ENCODE measurements around the gene SRR.

SRR gene

GRCh38 chr17:2371183-2372130, 67.7 kb downstream of the SRR start:
- no peaks in the 10 kb centered on the region for H3K79me2 ChIP-seq (ENCODE audit: insufficient read depth, low read length)
- no peaks in the 10 kb centered on the region for H3K9me2 ChIP-seq (replicated peaks; ENCODE audit: low read depth, low read length)
- no peaks in the 10 kb centered on the region for H4K20me1 ChIP-seq (ENCODE audit: insufficient read depth, low read length, poor library complexity, severe bottlenecking)
- H3F3A ChIP-seq (ENCODE audit: low read depth): no peaks in the 10 kb centered on the region
- H3K4me2 ChIP-seq (ENCODE audit: low read depth, low read length, poor library complexity, severe bottlenecking): no peak overlapping the region
- H3K36me3 ChIP-seq (ENCODE audit: insufficient read depth, low read length): no peaks in the 10 kb centered on the region
- no peaks in the 10 kb centered on the region for H3K9me3 ChIP-seq (ENCODE audit: insufficient read depth, low read depth, low read length)
- no peak overlapping the region for H3K9ac ChIP-seq (ENCODE audit: low read depth, low read length, poor library complexity, severe bottlenecking)
- H3K4me3 ChIP-seq (ENCODE audit: low read length, poor library complexity, severe bottlenecking): no peak overlapping the region
- no peaks in the 10 kb centered on the region for H3K27me3 ChIP-seq (ENCODE audit: insufficient read depth, low read length, poor library complexity, severe bottlenecking)
- H2AFZ ChIP-seq (ENCODE audit: low read length): no peak overlapping the region
- TF ChIP-seq CTCF (conservative IDR thresholded peaks at IDR 0.05; ENCODE audit: low read length): no peak
- no peak for TF ChIP-seq EZH2phosphoT487 (IDR thresholded peaks at IDR 0.05; ENCODE audit: borderline replicate concordance)
- H3K4me1 ChIP-seq (ENCODE audit: insufficient read depth, low read length, poor library complexity, severe bottlenecking): peaks cover 6% of the 10 kb centered on the region

- Histone ChIP-seq H3K4me3 (ENCODE audit: low read length, poor library complexity, severe bottlenecking) (no peak overlapping the region), H3K4me2 (ENCODE audit: low read depth, low read length, poor library complexity, severe bottlenecking) (no peak overlapping the region), H3K9me3 (ENCODE audit: insufficient read depth, low read depth, low read length) (no peaks in the 10 kb centered on the region), H4K20me1 (ENCODE audit: insufficient read depth, low read length, poor library complexity, severe bottlenecking) (no peaks in the 10 kb centered on the region), H3K4me1 (ENCODE audit: insufficient read depth, low read length, poor library complexity, severe bottlenecking) (peaks cover 6% of the 10 kb centered on the region), H3K79me2 (ENCODE audit: insufficient read depth, low read length) (no peaks in the 10 kb centered on the region), H3F3A (ENCODE audit: low read depth) (no peaks in the 10 kb centered on the region), H2AFZ (ENCODE audit: low read length) (no peak overlapping the region), H3K9ac (ENCODE audit: low read depth, low read length, poor library complexity, severe bottlenecking) (no peak overlapping the region), H3K27me3 (ENCODE audit: insufficient read depth, low read length, poor library complexity, severe bottlenecking) (no peaks in the 10 kb centered on the region), H3K36me3 (ENCODE audit: insufficient read depth, low read length) (no peaks in the 10 kb centered on the region), H3K9me2 (replicated peaks; ENCODE audit: low read depth, low read length) (no peaks in the 10 kb centered on the region)
- no peak for TF ChIP-seq EZH2phosphoT487 (IDR thresholded peaks at IDR 0.05; ENCODE audit: borderline replicate concordance)
- no peak for TF ChIP-seq CTCF (conservative IDR thresholded peaks at IDR 0.05; ENCODE audit: low read length)
Measured at GRCh38 chr17:2372180-2372579, 68.4 kb downstream of the SRR start.

GRCh38 chr17:2372681-2373080, 68.9 kb downstream of the SRR start:
- Histone ChIP-seq H3K36me3 (ENCODE audit: insufficient read depth, low read length) (no peaks in the 10 kb centered on the region), H3K79me2 (ENCODE audit: insufficient read depth, low read length) (no peaks in the 10 kb centered on the region), H3K4me3 (ENCODE audit: low read length, poor library complexity, severe bottlenecking) (no peak overlapping the region), H3K4me2 (ENCODE audit: low read depth, low read length, poor library complexity, severe bottlenecking) (no peak overlapping the region), H3K9me3 (ENCODE audit: insufficient read depth, low read depth, low read length) (no peaks in the 10 kb centered on the region), H3K9me2 (replicated peaks; ENCODE audit: low read depth, low read length) (no peaks in the 10 kb centered on the region), H4K20me1 (ENCODE audit: insufficient read depth, low read length, poor library complexity, severe bottlenecking) (no peaks in the 10 kb centered on the region), H2AFZ (ENCODE audit: low read length) (no peak overlapping the region), H3K4me1 (ENCODE audit: insufficient read depth, low read length, poor library complexity, severe bottlenecking) (peaks cover 6% of the 10 kb centered on the region), H3K27me3 (ENCODE audit: insufficient read depth, low read length, poor library complexity, severe bottlenecking) (no peaks in the 10 kb centered on the region), H3K9ac (ENCODE audit: low read depth, low read length, poor library complexity, severe bottlenecking) (no peak overlapping the region), H3F3A (ENCODE audit: low read depth) (no peaks in the 10 kb centered on the region)
- no peak for TF ChIP-seq EZH2phosphoT487 (IDR thresholded peaks at IDR 0.05; ENCODE audit: borderline replicate concordance)
- no peak for TF ChIP-seq CTCF (conservative IDR thresholded peaks at IDR 0.05; ENCODE audit: low read length)

Measured in Loucy (cell line).